ENCODE measurements around the gene BCKDHB.

DNA sequence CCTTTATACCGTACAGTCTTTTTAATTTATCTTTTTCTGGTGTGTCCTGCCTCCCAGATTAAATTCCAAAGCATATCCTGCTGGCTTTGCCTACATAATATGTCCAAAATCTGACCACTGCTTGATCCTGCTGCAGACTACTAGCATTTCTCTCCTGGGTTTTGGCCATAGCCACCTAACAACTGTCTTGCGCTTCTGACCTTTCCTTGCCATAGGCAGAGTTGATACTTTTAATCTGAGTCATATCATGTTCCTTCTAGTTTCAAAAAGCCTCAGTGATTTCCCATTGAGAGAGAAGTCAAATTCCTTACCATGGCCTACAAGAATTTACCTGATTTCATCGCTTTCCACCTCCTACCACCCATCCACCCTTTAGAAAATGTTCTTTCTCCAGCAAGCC lies 104.8 kb downstream of the BCKDHB start:
- TF ChIP-seq, protein P1, sequence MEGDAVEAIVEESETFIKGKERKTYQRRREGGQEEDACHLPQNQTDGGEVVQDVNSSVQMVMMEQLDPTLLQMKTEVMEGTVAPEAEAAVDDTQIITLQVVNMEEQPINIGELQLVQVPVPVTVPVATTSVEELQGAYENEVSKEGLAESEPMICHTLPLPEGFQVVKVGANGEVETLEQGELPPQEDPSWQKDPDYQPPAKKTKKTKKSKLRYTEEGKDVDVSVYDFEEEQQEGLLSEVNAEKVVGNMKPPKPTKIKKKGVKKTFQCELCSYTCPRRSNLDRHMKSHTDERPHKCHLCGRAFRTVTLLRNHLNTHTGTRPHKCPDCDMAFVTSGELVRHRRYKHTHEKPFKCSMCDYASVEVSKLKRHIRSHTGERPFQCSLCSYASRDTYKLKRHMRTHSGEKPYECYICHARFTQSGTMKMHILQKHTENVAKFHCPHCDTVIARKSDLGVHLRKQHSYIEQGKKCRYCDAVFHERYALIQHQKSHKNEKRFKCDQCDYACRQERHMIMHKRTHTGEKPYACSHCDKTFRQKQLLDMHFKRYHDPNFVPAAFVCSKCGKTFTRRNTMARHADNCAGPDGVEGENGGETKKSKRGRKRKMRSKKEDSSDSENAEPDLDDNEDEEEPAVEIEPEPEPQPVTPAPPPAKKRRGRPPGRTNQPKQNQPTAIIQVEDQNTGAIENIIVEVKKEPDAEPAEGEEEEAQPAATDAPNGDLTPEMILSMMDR (IDR thresholded peaks at IDR 0.05) = no peak
- TF ChIP-seq CBFB (CRISPR knock-in tag; IDR thresholded peaks at IDR 0.05; ENCODE audit: low read depth) (no peak), ZNF281 (CRISPR knock-in tag; IDR thresholded peaks at IDR 0.05) (no peak), FOXK1 (CRISPR knock-in tag; IDR thresholded peaks at IDR 0.05) (no peak), ATF3 (CRISPR knock-in tag; conservative IDR thresholded peaks at IDR 0.05) (no peak), USF2 (CRISPR knock-in tag; IDR thresholded peaks at IDR 0.05) (no peak), NR2C2 (CRISPR knock-in tag; IDR thresholded peaks at IDR 0.05) (no peak)
- TF ChIP-seq, protein P2, sequence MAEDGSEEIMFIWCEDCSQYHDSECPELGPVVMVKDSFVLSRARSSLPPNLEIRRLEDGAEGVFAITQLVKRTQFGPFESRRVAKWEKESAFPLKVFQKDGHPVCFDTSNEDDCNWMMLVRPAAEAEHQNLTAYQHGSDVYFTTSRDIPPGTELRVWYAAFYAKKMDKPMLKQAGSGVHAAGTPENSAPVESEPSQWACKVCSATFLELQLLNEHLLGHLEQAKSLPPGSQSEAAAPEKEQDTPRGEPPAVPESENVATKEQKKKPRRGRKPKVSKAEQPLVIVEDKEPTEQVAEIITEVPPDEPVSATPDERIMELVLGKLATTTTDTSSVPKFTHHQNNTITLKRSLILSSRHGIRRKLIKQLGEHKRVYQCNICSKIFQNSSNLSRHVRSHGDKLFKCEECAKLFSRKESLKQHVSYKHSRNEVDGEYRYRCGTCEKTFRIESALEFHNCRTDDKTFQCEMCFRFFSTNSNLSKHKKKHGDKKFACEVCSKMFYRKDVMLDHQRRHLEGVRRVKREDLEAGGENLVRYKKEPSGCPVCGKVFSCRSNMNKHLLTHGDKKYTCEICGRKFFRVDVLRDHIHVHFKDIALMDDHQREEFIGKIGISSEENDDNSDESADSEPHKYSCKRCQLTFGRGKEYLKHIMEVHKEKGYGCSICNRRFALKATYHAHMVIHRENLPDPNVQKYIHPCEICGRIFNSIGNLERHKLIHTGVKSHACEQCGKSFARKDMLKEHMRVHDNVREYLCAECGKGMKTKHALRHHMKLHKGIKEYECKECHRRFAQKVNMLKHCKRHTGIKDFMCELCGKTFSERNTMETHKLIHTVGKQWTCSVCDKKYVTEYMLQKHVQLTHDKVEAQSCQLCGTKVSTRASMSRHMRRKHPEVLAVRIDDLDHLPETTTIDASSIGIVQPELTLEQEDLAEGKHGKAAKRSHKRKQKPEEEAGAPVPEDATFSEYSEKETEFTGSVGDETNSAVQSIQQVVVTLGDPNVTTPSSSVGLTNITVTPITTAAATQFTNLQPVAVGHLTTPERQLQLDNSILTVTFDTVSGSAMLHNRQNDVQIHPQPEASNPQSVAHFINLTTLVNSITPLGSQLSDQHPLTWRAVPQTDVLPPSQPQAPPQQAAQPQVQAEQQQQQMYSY (CRISPR knock-in tag; IDR thresholded peaks at IDR 0.05) = no peak
- TF ChIP-seq, protein P3, sequence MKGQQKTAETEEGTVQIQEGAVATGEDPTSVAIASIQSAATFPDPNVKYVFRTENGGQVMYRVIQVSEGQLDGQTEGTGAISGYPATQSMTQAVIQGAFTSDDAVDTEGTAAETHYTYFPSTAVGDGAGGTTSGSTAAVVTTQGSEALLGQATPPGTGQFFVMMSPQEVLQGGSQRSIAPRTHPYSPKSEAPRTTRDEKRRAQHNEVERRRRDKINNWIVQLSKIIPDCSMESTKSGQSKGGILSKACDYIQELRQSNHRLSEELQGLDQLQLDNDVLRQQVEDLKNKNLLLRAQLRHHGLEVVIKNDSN (CRISPR knock-in tag; IDR thresholded peaks at IDR 0.05) = no peak

All from WTC11 (cell line).